GM18909 (cell line): ENCODE measurements around the gene CHCHD6.

ENCODE experiments used
- ATAC-seq: cut with Tn5 transposase; IDR thresholded peaks from one replicate; pipeline ENCODE4 v1.9.1; 2021; ENCODE audit warnings: mild to moderate bottlenecking; ENCODE audit not compliant: unreplicated experiment, poor library complexity

The CHCHD6 gene

GRCh38 chr3:126733061-126733430, 29.0 kb downstream of the CHCHD6 start:
- ATAC-seq = no peak

- ATAC-seq = no peak
Measured at GRCh38 chr3:126734106-126734723, 30.2 kb downstream of the CHCHD6 start.

- no peak for ATAC-seq
Measured at GRCh38 chr3:126737527-126737926, 33.5 kb downstream of the CHCHD6 start.

- ATAC-seq = no peak
Measured at GRCh38 chr3:126742057-126742456, 38.0 kb downstream of the CHCHD6 start.

- ATAC-seq = no peak
Measured at GRCh38 chr3:126743350-126743749, 39.3 kb downstream of the CHCHD6 start.

- no peak for ATAC-seq
Measured at GRCh38 chr3:126743781-126744180, 39.7 kb downstream of the CHCHD6 start.

- no peak for ATAC-seq
Measured at GRCh38 chr3:126745760-126746394, 41.8 kb downstream of the CHCHD6 start.

GRCh38 chr3:126746395-126747177, 42.5 kb downstream of the CHCHD6 start:
- ATAC-seq = no peak

- no peak for ATAC-seq
Measured at GRCh38 chr3:126747768-126748167, 43.7 kb downstream of the CHCHD6 start.

GRCh38 chr3:126748701-126749546, 44.9 kb downstream of the CHCHD6 start:
- no peak for ATAC-seq

GRCh38 chr3:126749547-126749875, 45.5 kb downstream of the CHCHD6 start:
- ATAC-seq = no peak

- ATAC-seq = no peak
Measured at GRCh38 chr3:126749931-126750755, 46.1 kb downstream of the CHCHD6 start.

- no peak for ATAC-seq
Measured at GRCh38 chr3:126750756-126751121, 46.7 kb downstream of the CHCHD6 start.

GRCh38 chr3:126751611-126752302, 47.7 kb downstream of the CHCHD6 start:
- ATAC-seq = no peak

GRCh38 chr3:126752303-126753190, 48.5 kb downstream of the CHCHD6 start:
- ATAC-seq = peak; percentile 59

GRCh38 chr3:126753191-126754160, 49.4 kb downstream of the CHCHD6 start:
- no peak for ATAC-seq

- no peak for ATAC-seq
Measured at GRCh38 chr3:126755866-126756265, 51.8 kb downstream of the CHCHD6 start.
